SH-SY5Y (cell line): ENCODE results near the gene MAST4.

ENCODE experiments used
- GATA2 ChIP-seq: IDR thresholded peaks from 2 replicates; pipeline ENCODE4 v1.6.1; 2011; ENCODE audit warnings: mild to moderate bottlenecking, low read depth, low read length
- GATA3 ChIP-seq: IDR thresholded peaks from 2 replicates; pipeline ENCODE4 v1.6.1; 2011; ENCODE audit warnings: low read depth, mild to moderate bottlenecking, low read length, moderate library complexity

GRCh38 chr5:67098656-67099055 lies 502.5 kb downstream of the MAST4 start:
- TF ChIP-seq GATA3: no peak
- no peak for TF ChIP-seq GATA2
